GM12872 (cell line): Measurements from ENCODE around the gene ZNF618.

Source experiments
- CTCF ChIP-seq: IDR thresholded peaks from 3 replicates; pipeline ENCODE4 v1.5.1; 2011; ENCODE audit warnings: low read depth, mild to moderate bottlenecking, low read length, moderate library complexity; ENCODE audit not compliant: insufficient read depth

Gene ZNF618

GRCh38 chr9:113911850-113912557 lies 35.9 kb downstream of the ZNF618 start:
- TF ChIP-seq CTCF: no peak

GRCh38 chr9:113912816-113913215 lies 36.7 kb downstream of the ZNF618 start:
- no peak for TF ChIP-seq CTCF

- no peak for TF ChIP-seq CTCF
Observed at GRCh38 chr9:113913426-113914195, 37.5 kb downstream of the ZNF618 start.

- no peak for TF ChIP-seq CTCF
Observed at GRCh38 chr9:113914517-113914916, 38.4 kb downstream of the ZNF618 start.

GRCh38 chr9:113915817-113916434 lies 39.8 kb downstream of the ZNF618 start:
- no peak for TF ChIP-seq CTCF

GRCh38 chr9:113916931-113917330 lies 40.8 kb downstream of the ZNF618 start:
- TF ChIP-seq CTCF: no peak

- no peak for TF ChIP-seq CTCF
Observed at GRCh38 chr9:113918697-113919350, 42.7 kb downstream of the ZNF618 start.
